Activated T-cell treated with anti-CD3 and anti-CD28 coated beads, Interleukin-2, amount 50 U/mL, for 1 hour (primary cell): ENCODE data around the gene SYT6.

Experiments
- DNase-seq: peaks from one replicate; pipeline ENCODE4 v3.0.0-alpha.2; 2020

SYT6 gene

DNA sequence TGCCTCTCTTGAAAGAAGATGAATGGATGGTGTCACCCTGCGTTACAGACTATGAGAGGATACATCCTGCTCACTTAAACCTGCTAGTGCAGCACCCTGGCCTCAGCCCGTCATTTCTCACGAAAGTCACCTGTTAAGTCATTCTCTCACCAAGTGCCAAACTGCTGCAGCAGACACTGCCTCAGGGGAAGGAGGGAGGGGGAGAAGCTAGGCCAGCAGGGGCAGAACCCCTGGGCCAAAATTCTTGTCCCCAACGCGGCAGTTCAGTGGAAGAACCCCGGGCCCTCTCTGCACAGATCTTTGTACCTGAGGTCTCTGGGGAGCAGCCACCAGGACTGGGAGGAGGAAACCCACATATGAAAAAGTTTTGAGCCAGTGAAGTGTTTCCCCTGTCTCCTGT, 37.6 kb downstream of the SYT6 start:
- no peak for DNase-seq

DNA sequence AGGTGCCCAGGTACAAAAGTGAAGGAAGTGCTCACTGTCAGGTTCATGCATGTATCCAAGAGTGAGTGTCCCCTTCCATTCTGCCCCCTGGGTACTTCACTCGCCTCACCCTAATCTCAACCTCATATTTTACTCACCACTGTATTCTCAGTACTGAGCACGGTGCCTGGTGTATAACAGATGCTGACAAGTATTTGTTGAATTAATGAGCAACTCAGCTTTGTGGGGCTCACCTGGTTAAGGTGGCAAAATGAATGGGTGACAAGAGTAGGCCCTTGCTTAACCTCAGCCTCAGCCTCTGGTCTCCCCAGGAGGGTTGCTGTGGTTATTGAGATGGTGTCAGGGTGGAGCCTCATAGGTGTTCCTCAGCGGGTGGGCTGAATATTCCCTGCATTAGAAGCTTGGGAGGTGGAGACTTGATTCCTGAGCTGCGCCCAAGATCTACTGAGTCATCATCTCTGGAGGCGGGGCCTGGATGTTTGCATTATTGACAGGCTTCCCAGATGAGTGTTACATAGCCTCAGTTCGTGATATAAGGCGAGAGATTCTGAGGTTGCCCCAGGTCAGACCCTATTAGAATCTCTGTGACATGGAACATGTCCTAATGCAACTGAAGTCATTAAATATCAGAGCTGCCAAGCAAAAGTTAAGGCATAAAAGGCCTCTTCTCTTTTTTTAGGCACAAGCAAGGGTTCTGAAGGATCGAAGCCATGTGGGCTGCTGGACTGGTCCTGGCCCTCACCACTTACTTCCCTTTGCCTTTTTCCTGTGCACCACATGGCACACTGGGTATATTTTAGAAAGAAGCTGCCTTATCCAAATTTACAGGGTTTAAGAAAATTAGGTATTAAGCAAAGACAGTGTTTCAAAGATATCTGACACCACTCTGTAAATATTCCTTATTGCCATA, 39.2 kb downstream of the SYT6 start:
- no peak for DNase-seq

DNA sequence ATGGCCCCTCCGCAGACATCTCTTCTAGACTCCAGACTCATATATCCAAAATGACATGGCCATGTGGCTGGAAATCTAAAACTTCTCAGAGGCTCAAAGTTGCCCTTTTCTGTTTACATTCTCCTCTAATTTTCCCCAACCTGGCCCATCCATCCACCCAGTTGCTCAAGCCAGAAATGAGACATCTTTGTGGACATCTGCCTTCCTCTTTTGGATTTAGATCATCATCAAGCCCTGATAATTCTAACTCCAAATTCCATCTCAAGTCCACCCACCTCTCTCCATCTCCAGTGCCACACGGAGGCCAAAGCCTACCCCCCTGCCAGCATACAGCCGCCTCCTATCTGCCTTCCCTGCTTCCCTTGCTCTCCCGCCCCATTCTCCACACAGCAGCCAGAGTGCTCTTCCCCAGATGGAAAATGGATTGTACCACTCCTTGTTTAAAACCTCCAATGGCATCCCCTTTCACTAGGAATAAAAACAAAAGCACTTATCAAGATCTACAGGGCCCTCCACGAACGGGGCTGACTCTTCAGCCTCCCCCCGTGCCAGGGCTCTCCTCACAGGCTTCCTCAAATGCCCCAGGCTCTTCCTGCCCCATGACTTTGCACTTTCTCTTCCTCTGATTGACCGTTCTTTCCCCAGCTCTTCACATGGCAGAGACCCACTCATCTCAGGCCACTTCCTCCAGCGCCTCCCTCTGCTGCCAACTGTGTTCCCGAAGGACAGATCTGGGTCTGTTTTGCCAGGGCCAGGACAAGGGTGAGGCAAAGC, 40.1 kb downstream of the SYT6 start:
- DNase-seq: no peak

DNA sequence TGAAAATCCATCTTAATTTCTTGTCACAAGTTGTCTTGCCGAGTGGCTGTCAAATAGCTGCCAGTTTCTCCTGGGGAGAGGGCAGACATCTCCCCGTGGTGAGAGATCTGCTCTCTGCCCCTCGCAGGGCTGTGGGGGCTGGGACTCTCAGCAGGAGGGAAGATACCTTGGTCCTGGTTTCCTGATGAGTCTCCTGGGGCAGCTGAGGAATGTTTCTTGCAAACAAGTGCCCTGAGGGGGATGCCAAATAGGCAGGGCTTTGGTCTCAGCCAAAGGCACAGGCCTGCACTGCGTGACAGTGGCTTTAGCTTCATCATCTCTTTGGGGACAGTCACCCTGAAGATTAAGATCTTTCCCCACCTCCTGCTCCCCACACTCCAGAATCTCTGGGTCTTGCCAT, 40.9 kb downstream of the SYT6 start:
- DNase-seq: no peak

DNA sequence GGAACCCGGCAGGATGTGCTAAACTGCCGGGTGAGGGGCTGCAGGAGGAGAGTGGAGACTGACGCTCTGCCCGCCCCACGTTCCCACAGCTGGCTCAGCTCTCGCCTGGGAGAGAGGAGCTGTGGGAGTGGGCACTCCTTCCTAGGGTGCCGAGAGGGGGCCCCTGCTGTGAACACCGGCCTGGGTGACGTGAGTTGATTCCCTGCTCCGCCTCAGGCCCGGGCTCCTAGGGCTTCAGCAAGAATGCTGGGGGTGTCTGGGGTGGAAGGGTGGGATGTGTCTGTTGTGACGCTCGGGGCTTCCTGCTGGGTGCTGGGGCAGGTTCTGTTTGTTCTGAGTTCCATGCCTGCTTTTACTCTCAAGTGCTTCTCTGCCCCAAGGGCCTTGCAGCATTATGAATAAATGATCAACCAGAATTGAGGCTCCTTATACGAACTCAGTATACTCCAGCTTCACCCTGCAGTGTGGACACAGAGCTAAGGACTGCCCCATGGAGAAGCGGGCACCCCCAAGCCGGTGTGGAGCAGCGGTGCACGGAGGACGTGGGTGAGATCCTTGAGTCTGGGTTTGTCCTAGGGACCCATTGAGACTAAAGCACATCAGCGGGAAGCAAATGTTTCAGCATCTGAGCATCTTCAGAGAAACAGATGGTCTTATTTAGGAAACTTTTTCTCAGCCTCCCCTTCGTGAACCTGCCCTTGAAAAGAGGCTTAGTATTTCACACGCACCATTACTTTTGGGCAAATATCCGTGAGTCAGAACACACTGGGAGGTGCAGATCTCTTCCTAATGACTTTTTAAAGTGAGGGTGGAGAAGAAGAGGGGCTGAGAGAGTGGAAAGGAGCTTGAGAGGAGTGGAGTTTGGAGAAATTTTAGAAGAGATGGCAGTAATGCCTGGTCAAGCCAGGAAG, 41.7 kb downstream of the SYT6 start:
- DNase-seq: no peak

DNA sequence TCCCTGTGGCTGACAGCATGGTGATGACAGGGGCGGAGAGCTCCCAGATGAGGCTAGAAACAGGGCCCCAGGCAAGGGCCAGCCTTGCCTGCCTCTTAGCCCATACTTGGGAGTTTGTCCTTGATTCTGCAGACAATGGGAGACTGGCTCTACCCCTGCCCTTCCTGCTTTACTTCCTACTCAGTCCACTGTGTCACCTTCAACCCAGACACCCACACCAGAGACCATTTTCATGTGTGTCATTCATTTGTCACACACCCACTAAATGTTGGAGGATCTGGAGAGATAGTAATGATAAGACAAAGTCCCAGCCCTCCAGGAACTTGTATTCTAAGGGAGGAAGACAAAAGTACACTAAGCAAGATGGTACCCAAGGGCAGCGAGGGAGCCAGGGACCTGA, 43.7 kb downstream of the SYT6 start:
- DNase-seq: no peak

DNA sequence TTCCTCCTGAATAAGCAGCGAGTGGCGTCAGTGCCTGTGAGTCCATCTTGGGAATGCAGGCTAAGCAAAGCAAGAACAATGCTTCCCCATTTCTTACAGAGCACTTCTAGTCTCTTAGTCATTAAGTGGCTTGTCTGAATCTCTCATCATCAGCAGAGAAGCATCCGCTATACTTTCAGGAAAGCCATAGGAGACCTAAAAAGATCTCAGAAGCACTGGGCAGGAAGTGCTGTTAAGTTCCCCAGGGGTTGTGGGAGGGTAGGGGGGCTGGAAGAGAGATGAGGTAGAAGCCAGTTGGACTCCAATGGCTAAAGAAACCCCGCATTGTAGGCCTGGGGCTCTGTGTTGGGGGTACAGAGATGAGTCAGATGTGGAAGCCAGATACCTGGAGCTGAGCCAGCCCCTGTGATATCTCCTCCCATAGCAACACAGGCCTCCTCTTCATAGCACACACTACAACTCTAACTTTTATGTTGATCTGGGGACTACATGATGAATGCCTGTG, 44.9 kb downstream of the SYT6 start:
- DNase-seq: no peak

DNA sequence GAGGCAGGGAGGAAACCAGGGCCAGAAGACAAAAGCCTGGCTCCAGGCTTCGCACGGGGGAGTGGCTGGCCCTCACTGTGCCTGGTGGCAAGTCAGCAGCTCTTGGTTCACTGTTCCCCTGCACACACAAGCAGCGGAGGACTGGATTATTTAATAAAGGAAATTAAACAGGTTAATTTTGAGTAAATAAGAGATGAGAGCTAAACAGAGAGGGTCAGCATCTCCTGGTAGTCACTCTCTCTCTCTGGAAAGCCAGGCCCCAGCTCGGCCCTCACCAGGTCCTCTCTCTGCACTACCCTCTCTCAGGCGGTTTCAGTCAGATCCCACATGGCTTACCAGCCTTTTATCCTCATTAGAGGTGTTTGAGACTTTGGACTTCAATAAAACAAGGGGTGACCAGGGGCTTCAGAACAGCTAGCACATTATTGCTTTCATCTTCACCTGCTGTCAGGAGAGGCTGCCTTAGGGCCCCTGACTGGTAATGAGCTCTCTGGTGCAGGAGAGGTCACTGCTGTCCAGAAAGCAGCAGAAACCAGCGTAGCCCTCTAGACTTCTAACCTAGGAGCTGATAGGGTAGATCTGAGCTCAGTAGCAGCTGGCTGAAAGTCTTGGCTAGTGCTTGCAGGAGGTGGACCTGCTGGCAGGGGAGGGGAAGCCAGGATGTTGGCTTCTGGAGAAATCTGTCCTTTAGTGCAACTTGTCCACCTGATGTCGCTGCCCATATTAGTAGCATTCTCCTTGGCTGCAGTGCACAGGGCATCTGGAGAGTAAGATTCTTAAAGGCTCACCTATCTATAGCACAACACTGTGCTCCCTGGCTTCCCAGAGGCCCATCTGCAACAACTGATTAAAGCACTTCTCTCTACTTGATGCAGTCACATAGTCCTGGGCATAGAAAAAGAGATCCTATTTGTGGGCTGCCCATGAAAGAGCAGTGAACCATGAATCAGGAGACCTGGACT, 45.9 kb downstream of the SYT6 start:
- no peak for DNase-seq

DNA sequence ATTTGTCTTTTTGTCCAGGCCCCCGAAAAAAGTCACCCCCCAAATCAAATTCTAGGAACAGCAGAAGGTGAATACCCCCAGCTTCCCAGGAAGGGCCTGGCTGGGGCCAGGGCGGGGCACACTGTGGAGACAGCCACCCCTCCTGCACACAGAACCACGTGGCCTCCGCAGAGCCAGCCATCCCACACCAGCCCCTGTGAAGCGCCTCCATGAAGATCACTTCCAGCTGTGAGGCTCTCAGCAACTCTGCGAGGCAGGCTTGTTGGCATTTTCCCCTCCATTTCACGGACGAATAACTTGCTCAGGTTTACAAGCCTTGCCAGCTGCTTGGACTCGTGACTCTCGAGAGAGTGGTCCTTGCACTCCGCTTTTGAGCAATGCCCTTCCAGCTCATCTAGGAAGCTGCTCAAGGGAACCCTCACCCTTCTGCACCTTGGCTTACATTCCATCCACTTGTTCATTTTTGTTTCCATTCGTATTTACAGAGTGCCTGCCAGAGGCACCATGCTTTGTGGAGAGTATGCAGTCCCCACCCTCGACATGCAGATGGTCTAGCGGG, 48.2 kb downstream of the SYT6 start:
- DNase-seq: no peak

DNA sequence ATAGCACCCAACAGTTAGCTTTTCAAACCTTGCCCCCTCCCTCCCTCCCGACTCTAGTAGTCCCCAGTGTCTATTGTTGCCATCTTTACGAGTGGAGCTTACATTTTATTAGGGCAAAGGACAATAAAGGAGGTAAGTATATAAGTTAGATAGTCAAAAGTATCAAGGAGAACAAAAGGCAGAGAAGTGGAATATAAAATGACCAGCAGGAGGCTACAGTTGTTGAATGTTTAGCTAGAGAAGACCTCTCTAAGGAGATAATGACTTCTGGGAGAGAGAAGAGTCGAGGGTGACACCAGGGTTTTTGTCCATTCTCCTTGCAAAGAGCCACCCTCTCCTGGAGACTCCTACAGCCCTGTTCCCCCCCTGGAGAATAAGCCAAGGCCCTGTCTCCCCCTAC, 48.7 kb downstream of the SYT6 start:
- no peak for DNase-seq

DNA sequence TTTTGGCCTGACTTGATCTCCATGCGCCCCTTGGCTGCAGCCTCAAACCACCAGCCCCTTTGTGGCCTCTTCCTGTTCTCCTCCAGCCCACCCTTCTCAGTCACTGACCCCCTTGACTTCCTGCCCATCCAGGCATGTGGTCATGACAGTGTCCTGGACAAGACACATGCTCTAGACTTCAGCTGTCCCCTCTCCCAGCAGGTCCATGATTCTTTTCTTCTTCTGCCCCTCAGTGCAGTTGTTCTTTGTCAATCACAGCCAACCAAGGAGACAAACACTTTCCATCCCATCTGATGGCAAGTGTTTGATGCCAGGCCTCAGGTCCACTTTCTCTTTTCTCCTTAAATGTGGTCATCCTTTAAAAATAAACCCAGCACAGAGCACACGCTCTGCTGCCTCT, 49.7 kb downstream of the SYT6 start:
- no peak for DNase-seq

DNA sequence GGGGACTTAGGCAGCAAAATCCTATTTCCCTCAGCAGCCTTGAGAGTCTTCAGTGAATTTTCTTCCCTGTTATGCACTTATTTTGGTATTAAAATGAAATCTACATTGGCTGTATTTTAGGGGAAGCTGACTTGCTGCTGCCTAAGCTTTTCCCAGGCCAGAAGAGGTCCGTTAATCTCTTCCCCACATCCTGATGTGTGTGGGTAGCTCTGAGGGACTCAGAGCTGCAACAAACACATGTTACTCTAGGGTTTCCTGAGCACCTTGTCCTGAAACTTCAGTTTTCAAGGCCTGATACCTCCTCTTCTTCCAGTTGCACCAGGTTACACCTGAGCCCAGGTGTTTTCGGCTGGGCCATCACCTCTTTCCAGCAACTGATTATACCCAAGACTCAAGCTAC, 51.5 kb downstream of the SYT6 start:
- DNase-seq: no peak

DNA sequence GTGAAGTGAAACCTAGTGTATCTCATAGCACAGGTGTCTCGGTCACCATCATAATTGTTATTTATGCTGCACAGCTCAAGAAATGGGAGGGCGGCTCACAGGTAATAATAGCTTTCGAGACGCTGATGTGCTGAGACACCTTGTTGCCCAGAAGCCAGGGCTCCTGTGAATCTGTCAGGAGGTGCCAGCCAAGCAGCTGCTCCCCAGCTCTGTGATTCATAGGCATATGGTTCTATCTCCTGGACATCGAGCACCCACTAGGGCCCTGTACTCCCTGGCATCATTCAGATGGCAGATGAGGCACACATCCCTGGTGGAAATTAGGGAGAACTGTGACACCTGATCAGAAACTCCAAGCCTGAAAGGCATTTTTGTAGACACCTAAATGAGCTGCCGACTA, 53.5 kb downstream of the SYT6 start:
- DNase-seq: no peak

DNA sequence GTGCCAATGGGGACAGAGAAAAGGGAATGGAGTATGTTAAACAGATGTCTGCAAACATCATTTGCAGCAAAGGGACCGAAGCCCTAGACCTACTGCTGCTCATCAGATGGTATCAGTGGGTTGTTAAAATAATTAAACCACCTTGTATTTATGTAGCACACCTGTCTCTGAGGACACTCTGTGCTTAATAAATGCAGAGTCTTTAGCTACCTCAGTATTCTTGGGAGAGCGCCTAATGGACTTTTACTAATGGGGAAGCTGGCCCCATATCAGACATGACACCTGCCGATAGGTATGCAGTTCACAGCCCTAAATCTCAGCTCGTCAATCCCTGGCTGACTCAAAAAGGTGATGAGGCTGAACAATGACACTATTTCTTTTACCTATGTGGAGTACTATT, 54.4 kb downstream of the SYT6 start:
- DNase-seq: no peak

DNA sequence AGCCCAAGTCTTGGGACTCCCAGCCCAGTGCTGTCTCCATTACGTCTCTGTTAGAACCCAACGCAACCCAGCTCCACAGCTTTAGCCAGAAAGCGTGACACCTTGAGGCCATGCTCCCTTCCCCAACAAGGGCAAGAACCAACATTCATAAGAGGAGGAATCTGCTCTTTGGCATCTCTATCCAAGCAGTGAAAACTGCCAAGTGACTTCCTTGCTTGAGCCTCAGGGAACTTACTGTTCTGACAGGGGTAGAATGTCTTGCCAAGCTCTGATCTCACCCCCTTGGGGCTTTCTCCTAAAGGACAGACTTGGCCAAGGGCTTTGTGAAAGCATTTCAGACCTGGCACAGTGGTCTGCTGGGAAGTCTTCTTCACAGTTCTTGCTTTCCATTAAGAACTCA, 56.6 kb downstream of the SYT6 start:
- DNase-seq: no peak

DNA sequence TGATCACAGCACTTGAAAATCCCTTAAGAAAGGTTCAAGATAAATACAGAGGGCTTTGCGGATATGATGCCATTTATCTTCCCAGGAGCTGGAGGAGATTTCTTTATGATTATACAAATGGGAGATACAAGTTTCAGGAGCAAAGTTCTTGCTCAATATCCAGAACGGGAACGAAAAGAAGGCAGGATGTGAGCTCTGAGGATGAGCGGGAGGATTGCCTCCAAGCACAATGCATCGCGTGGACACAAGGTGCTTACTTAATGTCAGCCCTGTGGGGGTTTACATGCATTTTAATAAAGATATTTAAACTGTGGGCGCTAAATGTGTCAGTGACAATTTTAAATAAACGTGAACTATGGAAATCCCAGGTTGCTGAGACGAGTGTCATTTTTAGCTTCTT, 59.0 kb downstream of the SYT6 start:
- DNase-seq: no peak

DNA sequence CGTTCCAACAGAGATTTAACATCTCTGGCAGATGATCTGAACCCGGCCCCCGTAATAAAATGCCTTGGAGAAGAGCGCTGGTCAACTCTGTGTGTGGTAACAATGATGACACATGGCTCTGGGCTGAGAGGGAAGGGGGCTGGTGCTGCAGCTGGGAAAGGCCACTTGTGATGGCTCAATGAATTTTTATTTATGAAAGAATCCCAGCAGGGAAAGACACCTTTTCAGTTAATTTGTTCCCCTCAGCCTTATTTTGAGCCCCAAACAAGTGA, 59.4 kb downstream of the SYT6 start:
- no peak for DNase-seq

DNA sequence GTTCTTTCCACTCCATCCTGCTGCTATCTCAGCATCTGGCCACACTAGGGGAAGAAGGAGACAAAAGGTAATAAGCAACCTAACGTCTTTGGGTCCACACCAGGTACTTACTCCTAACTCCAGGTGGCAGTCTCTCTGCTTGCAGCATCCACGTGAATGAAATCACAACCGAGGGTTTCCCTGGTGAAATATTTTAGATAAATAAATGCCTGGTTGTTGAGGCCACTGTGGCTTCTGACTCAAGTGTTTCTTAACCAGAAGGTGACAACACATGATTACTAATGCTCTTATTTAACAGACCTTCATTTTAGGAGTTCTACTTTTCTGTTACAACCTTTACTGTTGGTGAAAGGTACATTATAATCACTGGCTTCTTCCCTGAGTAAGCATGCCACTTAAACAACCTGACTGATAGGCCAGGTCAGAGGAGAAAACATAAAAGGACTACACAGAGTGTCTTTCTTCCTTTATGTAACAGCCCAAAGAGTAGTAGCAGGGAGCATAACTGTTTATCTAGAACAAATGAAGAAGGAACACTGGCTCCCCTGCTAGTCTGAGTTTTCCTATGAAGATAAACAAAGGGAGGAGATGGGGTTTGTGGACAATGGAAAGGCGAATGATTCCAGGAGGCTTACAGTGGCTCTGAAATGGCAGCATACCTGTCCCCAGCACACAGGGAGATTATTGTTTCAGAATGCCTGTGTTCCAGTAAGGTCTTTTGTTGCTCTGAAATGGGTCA, 59.9 kb downstream of the SYT6 start:
- DNase-seq: no peak

DNA sequence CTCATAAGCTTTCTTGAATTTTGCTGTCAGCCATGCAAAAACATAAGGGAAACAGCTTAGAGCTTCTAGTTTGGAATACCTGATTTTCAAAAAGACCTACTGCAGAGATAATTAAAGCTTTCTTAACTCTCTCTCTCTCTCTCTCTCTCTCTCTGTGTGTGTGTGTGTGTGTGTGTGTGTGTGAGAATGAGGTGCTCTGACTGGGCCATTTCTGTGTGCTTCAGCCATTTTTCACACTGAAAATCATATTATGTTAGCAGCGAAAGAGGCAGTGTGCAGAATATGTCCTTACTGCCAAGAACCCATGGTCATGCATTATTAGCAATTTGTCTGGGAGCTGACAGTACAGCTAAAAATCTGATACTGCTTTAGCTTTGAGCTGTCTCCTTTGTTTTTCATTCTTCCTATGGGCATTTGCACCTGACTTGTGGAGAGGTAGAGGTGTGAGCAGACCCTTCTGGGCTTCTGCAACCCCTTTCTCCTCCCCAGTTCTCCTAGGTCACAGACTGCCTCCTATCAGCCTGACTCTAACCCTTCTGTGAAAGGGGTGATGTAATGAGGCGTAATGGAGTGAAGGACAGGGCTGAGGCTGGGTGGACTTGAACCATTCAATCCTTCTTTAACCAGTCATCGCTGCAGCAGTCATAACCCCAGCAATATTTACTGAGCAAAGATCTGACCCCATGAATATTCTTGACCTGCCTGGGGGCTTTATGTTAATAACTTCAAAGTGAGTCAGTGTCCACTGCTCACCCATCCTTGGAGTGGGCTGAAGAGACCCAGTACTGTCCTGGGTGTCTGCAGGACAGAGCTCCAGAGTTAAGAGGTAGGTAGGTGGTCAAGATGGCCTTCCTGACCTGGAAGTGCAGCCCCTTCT, 61.2 kb downstream of the SYT6 start:
- no peak for DNase-seq

DNA sequence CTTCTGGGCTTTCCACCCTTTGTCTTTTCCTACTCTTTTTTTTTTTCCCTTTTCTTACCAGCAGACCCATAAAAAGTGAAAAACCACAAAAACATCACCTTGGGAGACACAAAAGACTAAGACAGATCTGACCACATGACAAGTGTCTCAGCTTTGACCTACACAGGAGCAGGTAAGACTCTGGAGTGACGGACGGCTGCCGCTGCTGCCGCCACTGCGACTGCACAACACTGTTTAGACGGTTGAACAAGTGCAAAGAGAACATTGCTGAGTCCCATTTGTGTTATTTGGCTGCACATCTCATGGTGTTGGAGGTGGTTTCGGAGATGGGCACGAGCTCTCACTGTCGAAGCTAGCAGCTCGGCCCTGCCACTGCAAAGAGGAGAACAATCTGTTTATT, 62.0 kb downstream of the SYT6 start:
- DNase-seq: no peak
